Measurements from ENCODE around the gene DCBLD1.

- TF ChIP-seq, protein P1, sequence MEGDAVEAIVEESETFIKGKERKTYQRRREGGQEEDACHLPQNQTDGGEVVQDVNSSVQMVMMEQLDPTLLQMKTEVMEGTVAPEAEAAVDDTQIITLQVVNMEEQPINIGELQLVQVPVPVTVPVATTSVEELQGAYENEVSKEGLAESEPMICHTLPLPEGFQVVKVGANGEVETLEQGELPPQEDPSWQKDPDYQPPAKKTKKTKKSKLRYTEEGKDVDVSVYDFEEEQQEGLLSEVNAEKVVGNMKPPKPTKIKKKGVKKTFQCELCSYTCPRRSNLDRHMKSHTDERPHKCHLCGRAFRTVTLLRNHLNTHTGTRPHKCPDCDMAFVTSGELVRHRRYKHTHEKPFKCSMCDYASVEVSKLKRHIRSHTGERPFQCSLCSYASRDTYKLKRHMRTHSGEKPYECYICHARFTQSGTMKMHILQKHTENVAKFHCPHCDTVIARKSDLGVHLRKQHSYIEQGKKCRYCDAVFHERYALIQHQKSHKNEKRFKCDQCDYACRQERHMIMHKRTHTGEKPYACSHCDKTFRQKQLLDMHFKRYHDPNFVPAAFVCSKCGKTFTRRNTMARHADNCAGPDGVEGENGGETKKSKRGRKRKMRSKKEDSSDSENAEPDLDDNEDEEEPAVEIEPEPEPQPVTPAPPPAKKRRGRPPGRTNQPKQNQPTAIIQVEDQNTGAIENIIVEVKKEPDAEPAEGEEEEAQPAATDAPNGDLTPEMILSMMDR (IDR thresholded peaks at IDR 0.05) = no peak
- TF ChIP-seq POLR2A (IDR thresholded peaks at IDR 0.05) (no peak), POLR2AphosphoS5 (IDR thresholded peaks at IDR 0.05) (no peak)
These were observed 14.6 kb upstream of the DCBLD1 start for GRCh38 chr6:117467876-117468275.

All from prostate gland (tissue), 2 donors.